HG03432 (cell line): ENCODE measurements around the gene TM4SF5.
A peak's percentile ranks its signal among the peaks of the same experiment; 100 is the strongest.

ENCODE experiments used
- ATAC-seq: cut with Tn5 transposase; IDR thresholded peaks from one replicate; pipeline ENCODE4 v1.9.1; 2021; ENCODE audit warnings: mild to moderate bottlenecking, moderate library complexity; ENCODE audit not compliant: unreplicated experiment

The TM4SF5 gene

DNA sequence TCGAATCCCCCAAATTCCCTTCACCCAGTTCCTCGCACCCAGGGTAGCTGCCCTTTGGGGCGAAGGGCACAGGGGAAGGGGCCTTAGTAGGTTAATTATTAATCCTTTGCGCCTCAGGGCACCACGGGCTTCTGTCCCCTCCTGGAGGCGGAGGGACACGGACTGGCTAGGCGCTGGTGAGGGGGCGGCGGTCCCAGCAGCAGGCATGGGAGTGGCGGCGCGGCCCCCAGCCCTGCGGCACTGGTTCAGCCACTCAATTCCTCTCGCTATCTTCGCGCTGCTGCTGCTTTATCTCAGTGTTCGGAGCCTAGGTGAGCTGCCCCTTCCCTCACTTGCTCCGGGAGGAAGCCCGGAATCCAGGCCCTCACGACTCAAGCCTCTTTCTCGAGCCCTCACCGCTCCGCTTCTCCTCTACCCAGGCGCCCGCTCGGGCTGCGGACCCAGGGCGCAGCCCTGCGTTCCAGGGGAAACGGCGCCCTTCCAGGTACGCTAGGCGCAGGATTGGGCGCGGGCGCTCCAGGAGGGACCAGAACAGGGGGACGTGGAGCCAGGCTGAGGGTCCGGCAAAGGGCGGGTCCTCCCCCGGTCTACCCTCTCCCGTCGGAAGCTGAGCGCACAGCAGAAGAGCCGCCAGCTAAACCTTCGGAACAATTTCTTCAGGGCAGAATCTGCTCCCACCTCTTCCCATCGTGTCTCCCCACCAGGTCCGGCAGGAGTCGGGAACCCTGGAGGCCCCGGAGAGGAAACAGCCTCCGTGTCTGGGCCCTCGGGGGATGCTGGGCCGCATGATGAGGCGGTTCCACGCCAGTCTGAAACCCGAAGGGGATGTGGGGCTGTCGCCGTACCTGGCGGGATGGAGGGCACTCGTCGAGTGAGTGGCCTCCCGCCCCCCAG, 17.4 kb downstream of the TM4SF5 start, which contains the start of gene GLTPD2:
Gene GLTPD2, plus strand, starts transcription at position 158 of the 894 bp plus-strand sequence. Its CDS starts 48 bp downstream, at position 206.
- ATAC-seq = no peak

DNA sequence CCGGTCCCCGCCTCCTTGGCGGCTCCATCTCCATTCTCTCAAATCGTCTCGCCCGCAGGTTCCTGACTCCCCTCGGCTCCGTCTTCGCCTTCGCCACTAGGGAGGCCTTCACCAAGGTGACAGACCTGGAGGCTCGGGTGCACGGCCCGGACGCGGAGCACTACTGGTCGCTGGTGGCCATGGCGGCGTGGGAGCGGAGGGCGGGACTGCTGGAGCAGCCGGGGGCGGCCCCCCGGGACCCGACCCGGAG, 17.9 kb downstream of the TM4SF5 start:
- ATAC-seq = no peak

DNA sequence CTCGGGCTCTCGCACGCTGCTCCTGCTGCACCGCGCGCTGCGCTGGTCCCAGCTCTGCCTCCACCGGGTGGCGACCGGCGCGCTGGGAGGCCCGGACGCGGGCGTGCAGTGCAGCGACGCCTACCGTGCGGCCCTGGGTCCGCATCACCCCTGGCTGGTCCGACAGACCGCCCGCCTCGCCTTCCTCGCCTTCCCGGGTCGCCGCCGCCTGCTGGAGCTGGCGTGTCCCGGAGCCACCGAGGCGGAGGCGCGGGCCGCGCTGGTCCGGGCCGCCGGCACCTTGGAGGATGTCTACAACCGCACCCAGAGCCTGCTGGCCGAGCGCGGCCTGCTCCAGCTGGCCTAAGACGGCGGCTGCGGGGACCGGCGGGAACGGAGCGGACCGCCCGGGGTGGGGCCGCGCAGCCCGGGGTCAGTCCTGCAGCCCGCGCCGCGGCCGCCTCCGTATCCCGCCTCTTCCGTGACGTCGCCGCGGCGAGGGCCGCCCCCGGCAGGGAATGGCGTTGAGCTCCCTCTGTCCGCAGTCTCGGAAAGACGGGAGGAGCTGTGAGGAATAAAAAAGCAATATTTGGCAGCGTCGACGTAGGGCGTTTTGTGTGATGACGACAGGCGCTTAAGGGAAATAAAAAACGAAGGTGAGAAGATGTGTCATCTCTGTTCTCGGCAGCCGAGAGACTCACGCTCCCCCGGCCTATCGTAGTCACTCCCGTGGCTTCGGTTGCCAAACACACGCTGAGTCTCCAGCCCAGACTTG, 18.4 kb downstream of the TM4SF5 start:
- ATAC-seq = peak; percentile 79

DNA sequence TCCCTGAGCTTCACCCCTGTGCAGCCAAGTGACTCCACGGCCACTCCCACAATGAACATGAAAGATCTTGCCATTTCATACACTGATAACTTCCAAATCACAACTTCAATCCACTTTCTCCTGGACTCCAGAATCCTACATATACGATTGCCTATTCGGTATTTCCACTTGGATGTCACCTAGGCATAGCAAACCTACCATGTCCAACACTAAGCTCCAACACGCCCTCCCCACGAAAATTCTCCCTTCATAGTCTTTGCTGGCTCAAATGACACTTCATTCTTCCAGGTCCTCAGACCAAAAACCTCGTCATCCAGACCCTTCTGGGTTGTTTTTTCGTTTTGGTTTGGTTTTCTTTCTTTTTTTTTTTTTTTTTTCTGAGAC, 19.0 kb downstream of the TM4SF5 start:
- ATAC-seq = no peak

DNA sequence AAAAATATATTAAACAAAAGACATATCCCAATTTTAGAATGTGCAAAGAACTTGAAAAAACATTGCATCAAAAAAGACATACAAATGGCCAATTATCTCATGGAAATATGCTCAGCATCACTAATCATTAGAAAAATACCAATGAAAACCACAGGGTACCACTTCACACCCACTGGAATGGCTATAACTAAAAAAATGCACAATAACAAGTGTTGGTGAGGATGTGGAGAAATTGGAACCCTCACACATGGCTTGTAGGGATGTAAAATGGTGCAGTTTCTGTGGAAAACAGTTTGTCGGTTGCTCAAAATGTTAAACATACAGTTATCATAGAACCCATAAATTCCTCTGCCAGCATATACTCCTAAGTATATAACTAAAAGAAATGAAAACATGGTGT, 23.5 kb downstream of the TM4SF5 start:
- ATAC-seq = no peak

DNA sequence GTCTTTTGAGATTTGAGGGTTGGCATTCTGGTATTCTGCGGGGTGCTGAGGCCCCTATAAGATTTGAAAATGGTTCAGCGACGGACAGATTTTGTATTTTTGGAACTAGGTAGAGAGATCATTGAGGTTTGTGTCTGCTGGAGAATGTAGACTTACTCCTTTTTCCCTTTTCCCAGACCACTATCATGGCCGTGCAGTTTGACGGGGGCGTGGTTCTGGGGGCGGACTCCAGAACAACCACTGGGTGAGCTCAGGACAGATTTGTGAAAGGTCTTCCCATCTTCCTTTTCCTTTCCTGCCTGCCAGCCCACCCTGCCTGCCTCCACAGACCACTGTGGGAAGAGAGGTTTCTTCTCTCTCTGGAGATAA, 24.9 kb downstream of the TM4SF5 start:
- peak; percentile 19 for ATAC-seq

DNA sequence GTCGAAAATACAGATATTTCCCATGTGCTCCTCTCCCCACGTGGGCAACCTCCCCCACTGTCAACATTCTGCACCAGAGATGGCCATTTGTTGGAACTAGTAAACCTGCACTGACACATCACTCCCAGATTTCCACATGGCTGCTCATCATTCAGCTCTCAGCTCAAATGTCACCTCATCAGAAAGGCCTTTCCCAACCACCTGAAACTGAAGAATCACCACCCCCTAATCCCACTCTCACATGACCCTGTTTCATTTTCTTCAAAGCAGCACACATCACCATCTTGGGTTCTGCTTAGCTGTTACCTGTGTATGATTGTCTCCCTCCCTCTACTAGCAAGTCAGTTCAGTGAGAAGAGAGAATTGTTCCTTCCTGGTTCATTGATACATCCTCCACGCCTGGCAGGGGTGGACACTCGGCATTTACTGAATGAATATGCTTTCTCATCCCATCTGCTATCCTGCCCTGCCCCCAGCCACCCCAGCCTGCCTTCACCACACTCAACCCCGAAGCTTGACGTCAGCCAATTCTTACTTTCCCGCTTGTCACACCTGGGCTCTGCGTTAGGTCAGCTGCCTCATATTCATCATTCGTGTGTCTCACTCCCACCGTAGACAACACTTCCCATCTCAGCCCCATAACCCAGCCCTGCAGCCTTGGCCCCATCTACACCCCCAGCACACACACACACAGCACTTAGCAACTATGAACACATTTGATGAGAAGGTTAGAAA, 28.9 kb downstream of the TM4SF5 start:
- no peak for ATAC-seq

DNA sequence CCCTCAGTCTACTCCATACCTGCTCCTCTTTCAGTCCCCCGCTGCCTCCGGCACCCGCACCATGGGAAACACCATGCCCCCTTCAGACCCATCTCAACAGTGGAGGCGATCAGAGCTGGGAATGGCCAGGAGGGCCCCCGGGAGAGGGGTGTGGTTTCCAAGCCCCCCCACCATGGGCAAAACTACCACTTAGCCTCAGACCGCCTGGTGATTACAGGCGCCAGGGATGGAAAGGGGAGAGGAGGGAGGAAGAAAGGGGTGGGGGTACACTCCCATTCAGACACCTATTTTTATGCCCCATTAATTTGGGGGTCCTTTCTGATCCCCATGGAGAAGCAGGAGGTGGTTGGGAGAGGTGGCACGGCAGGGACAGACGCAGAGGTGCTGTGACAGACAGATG, 30.5 kb downstream of the TM4SF5 start, which contains the start of gene C17orf114:
Gene C17orf114, minus strand, starts transcription at position 101 of the 400 bp plus-strand sequence.
- ATAC-seq = no peak

DNA sequence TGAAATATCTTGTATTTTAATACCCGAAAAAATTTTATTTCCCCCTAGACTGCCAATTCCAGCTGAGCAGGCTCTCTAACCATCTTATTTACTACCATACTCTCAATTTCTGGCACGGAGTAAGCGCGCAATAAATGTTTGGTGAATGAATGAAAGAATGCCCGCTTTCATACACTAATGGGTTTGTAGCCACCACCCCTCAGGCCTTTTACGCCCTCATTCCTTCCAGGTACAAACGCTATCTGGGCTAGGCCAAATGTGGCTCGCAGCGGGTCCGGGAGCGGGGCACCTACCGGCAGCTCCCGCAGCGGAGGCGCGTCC, 34.7 kb downstream of the TM4SF5 start:
- no peak for ATAC-seq

DNA sequence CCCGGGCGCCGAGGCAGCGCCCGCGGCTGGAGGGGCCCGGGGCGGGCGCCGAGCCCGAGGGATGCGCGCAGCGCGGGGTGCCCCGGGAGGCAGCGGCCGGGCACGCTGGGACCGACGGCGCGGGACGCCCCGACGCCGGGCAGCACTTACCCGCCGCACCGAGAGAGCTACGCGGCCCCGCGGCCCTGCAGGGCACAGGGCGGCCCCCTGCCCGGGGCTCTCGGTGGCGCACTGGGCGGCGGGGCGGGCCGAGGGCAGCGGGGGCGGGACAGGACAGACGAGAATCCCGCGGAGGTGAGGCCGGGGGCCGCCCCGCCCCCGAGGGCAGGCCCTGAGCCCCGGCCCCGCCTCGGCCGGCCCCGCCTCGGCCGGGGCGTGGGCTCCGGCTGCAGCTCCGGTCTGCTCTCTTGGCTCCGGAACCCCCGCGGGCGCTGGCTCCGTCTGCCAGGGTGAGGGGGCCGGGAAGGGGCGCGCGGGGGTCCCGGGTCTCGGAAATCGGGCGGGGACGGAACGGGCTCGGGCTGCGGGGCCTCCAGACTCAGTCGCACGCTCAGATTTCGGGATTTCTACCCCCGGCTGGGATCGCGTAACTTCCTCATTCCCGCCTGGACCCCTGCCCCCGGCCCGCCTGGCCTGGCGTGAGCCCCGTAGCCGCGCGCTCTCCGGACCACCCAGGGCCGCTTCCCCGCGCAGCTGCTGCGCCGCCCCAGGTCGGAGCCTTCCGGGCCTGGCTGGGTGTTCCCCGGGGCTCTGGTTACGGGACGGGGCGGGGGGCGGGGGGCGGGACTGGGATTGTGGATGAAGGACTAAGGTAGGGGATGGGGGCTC, 35.3 kb downstream of the TM4SF5 start, which contains the start of gene PLD2:
Gene PLD2, plus strand, starts transcription at position 376 of the 828 bp plus-strand sequence. CDS start 621 bp downstream, outside the sequence.
- peak; percentile 92 for ATAC-seq

DNA sequence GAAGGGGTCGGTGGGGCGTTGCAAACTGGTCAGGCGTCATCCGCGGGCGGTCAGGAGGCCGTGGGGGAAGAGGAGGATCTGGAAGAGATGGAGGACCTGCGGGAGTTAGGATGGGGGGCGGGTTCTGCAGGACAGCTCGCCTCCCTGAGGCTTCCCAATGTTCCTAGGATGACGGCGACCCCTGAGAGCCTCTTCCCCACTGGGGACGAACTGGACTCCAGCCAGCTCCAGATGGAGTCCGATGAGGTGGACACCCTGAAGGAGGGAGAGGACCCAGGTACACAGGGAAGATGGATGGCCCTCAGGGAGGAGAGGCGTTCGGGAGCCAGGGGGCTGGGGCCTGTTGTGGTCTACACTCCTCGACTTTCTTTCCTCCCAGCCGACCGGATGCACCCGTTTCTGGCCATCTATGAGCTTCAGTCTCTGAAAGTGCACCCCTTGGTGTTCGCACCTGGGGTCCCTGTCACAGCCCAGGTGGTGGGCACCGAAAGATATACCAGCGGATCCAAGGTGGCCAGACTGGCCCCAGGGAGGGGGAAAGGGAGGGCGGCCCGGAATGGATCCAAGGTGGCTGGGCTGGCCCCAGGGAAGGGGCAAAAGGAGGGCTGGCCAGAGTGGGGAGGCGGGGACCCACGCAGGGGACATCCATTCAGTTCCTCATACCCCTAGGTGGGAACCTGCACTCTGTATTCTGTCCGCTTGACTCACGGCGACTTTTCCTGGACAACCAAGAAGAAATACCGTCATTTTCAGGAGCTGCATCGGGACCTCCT, 36.1 kb downstream of the TM4SF5 start:
- no peak for ATAC-seq

DNA sequence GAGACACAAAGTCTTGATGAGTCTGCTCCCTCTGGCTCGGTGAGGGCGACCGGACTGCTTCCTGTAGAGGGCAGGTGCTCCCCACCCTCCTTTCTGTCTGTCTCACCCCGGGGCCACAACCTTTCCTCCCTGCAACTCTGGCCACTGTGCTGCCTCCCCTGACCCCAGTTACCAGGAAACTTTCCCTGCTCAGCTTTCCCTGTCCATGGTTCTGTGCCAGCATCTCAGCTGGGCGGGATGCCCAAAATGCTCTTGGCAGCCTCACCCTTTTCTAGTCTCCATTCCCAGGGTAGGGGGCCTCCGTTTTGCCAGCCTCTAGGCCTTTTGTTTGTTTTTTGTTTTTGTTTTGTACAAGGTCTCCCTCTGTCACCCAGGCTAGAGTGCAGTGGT, 36.7 kb downstream of the TM4SF5 start:
- ATAC-seq = no peak

DNA sequence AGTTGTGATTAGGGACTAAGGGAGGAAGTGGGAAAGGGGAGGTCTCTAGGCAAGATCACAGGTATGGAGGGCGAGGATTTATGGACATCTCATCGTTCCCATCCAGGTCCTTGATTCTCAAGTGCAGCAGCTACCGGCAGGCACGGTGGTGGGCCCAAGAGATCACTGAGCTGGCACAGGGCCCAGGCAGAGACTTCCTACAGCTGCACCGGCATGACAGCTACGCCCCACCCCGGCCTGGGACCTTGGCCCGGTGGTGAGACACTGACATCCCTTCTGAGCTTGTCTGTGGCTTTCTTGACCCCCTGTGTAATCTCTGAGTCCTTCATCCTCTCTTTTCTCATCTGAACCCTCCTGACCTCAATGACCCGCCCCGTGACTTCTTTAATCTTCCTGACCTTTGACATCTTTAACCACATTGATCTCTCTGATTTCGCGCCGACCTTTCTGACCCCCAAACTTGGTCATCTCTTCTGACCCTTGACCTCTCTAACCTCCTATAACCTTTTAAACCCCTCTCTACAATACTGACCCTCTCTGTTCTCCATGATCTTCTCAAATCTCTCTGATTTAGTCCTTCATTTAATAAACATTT, 39.1 kb downstream of the TM4SF5 start:
- ATAC-seq = no peak

DNA sequence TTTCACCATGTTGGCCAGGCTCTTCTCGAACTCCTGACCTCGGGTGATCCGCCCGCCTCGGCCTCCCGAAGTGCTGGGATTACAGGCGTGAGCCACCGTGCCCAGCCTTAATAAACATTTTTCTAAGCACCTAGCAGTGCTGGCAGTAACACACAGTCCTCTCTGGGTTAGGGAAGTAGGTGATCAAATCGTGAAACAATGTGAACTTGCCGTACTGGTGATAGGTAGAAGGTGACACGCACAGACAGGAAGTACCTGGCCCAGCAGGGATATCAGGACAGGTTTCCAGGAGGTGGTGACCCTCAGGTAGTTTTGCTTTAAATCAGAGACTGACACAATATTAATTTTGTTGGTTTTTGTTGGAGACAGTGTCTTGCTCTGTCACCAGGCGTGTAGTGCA, 39.8 kb downstream of the TM4SF5 start:
- no peak for ATAC-seq

DNA sequence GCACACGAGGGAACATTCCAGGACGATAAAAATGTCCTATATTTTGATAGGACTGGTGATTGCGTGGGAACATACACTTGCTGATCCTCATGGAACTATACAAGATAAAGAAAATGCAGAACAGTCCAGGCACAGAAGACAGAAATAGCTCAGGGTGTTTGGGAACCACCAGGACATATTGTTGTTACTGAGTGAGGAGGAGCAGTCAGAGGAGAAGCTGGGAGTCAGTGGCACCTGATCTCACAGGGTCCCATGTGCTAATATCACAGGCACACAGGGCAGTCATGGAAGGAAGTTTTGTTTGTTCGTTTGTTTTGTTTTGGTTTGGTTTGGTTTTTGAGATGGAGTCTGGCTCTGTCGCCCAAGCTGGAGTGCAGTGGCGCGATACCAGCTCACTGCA, 41.0 kb downstream of the TM4SF5 start:
- no peak for ATAC-seq

DNA sequence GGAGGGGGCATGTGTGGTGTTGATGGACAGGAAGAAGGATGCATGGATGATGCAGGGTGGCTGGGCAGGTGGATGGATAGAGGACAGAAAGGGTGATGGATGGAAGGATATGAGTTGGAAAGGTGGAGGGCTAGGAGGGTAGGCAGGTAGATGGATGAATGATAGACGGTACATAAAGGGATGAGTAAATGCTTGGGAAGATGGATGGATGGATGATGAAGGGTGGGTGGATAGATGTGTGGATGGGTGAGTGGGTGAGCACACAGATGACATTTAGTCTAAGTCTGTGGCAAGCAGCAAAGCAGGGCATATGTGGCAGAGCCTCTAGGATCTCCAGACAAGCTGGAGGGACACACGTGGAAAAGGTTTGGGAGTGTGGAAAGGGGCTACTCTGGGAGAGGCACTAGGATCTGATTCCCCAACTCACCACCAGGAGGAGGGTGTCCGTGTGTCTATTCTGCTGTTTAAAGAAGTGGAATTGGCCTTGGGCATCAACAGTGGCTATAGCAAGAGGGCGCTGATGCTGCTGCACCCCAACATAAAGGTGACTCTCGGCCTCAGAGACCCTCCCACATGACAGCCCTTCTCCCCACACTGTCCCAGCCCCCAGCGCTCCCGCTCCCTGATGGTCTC, 43.5 kb downstream of the TM4SF5 start:
- ATAC-seq = no peak

DNA sequence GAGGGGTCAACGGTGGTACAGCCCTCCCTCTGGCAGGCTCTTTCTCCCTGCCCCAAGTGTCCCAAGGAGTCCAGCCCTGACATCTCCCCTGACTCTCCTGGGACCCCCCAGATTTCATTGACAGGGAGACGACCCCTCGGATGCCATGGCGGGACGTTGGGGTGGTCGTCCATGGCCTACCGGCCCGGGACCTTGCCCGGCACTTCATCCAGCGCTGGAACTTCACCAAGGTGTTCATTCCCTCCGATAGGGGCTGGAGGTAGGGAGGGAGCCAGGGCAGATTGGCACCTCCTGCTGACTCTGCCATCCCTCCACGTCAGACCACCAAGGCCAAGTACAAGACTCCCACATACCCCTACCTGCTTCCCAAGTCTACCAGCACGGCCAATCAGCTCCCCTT, 45.1 kb downstream of the TM4SF5 start:
- ATAC-seq = no peak

DNA sequence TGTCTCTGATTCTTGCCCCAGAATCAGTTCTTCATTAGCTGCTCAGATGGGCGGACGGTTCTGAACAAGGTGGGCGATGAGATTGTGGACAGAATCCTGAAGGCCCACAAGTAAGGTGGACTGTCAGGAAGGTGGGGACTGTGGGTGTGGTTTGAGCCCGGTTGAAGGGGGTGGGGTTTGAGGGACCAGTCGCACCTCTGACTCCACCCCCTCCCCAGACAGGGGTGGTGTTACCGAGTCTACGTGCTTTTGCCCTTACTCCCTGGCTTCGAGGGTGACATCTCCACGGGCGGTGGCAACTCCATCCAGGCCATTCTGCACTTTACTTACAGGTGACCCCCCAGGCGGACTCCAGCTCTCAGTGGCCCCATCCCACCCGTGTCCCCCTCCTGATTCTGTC, 46.6 kb downstream of the TM4SF5 start:
- ATAC-seq = no peak

DNA sequence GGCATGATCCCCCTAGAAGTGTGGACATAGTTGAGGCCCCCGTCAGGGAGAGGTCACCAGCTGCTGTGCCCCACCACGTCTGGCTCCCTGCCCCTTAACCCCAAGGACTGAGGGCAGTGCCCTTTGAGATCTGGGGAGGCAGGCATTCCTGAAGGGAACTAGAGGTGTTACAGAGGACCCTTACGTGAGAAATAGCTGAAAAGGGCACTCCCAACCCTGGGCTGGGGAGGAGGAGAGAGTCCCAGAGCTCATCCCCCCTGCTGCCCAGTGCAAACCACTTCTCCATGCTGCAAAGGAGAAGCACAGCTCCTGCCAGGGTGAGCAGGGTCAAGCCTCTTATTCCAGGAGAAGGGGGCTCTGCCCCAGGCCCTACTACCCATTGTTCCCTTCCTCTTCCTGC, 51.1 kb downstream of the TM4SF5 start:
- no peak for ATAC-seq
